GM10266 (cell line): ENCODE measurements around the gene EIF4G3.

Experiments used
- DNase-seq: peaks from one replicate; pipeline ENCODE4 v3.0.0; 2012; ENCODE audit errors: extremely low spot score
- TF ChIP-seq, protein P1 (sequence below): IDR thresholded peaks from 2 replicates; pipeline ENCODE4 v1.5.1; 2012; ENCODE audit warnings: mild to moderate bottlenecking, low read depth; ENCODE audit not compliant: control insufficient read depth, insufficient read depth; ENCODE audit errors: missing control alignments

The EIF4G3 gene

DNA sequence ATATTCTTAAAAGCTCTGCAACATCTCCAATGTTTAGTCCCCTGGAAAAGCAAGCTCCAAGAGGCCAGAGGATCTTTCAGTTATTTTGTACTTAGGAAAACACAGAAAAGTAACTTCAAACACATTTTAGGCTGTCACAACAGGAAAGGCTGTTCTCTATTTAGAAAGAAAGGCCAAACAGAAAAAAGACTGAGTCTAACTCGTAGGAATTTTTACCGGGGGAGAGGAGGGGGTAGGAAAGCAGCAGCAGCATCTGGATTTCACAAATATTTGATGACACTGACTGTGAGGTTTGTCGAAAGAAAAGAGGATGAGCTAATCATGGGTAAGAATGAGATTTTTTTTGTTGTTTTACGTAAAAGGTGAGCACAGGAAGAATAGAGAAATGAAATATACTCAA, 107.1 kb downstream of the EIF4G3 start:
- TF ChIP-seq, protein P1, sequence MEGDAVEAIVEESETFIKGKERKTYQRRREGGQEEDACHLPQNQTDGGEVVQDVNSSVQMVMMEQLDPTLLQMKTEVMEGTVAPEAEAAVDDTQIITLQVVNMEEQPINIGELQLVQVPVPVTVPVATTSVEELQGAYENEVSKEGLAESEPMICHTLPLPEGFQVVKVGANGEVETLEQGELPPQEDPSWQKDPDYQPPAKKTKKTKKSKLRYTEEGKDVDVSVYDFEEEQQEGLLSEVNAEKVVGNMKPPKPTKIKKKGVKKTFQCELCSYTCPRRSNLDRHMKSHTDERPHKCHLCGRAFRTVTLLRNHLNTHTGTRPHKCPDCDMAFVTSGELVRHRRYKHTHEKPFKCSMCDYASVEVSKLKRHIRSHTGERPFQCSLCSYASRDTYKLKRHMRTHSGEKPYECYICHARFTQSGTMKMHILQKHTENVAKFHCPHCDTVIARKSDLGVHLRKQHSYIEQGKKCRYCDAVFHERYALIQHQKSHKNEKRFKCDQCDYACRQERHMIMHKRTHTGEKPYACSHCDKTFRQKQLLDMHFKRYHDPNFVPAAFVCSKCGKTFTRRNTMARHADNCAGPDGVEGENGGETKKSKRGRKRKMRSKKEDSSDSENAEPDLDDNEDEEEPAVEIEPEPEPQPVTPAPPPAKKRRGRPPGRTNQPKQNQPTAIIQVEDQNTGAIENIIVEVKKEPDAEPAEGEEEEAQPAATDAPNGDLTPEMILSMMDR: no peak
- DNase-seq: no peak

DNA sequence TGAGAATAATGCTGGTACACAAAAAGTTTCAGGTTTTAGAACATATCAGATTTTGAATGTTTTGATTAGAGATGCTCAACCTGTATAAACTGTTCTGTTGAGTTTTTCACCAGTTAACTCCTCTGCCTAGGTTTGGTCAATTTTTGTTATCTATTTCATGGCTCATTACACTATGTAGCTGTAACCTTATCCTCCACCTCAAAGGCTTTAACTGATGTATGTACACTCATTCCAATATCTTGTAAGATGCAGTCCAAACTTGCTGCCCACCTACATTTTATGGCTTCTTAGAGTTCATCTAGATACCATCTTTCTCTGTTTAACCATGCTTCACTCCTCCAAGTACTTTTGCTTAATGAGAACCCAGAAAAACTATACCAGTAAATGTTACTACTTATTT, 107.8 kb downstream of the EIF4G3 start:
- TF ChIP-seq, protein P1: no peak
- no peak for DNase-seq

DNA sequence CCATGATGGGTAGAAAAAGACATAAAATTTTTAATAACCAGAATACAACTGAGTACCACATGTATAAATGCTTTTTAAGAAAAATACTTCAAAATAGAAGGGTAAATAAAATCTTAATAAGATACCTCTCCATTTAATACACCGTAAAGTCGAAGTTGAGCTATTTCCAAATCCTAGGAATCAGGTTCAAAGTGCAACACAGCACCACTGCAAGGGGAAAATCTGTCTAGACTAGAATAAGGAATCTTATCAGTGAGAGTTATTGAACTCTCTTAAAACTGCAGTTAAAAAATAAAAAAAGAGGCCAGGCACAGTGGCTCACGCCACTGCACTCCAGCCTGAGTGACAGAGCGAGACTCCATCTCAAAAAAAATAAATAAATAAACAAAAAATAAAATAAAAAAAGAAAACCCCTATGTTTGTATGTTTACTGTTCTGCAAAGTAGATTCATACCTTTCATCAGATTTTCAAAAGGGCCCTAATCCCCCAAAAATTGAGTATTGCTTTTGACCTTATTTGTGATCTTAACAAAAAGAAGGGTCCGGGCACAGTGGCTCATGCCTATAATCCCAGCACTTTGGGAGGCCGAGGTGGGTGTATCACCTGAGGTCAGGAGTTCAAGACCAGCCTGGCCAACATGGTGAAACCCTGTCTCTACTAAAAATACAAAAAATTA, 109.0 kb downstream of the EIF4G3 start:
- no peak for DNase-seq
- TF ChIP-seq, protein P1: no peak

DNA sequence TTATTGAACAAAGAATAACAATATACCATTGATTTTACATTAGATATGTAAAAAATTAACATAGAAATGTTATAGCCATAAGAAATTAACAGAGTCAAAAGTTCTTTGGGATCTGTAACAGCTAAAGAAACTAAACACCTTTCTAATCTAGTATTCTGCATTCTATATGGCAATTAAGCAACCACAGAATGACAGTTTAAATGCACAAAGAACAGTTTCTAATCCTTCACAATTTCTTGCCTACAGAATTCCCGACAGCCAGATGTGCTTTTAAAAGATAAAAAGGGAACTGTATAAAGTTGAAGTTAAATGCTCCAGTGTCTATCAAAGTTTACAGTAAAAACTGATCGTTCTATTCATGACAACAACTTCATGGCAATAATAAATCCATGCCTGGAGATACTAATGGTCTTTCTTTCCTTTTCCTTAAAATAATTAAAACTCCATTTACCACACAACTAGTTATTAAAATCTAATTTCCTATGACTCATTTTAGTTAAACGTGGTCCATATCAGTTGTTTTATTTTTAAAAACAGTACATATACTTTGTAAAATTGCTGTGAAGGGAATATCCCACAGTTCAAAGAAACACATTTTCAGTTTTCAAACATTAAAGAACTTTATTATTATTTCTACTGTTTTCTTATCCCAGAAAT, 110.2 kb downstream of the EIF4G3 start:
- DNase-seq: no peak
- TF ChIP-seq, protein P1: no peak

DNA sequence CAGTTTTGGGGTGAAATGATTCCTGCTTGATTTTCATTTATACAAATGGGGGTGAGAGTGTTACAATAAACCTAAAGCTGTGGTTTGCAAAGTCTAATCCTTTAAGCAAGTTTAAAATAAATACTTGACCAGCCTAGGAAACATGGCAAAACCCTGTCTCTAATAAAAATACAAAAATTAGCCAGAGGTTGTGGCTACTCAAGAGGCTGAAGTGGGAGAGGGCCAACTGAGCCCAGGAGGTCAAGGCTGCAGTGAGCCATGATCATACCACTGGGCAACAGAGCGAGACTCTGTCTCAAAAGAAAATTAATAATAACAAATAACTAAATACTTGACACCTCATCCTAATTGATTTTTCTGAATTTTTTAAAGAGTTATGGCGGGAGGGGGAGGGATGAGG, 110.8 kb downstream of the EIF4G3 start:
- no peak for DNase-seq
- TF ChIP-seq, protein P1: no peak

DNA sequence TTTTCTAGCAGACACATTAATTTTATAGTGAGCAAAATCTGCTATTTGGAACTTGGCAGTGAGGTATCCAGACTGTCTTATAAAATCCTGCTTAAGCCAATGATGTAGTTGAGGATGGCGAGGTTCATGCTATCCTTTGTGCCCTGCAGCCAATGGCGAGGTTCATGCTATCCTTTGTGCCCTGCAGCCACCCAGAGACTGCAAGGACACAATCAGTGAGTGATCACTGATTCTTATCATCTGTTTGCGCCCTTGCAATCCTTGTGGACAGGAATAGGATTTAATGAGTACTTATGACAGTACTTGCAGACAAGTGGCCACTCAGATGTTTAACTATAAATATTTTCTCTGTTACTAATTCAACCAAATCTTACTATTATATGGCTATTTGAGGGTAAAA, 112.6 kb downstream of the EIF4G3 start:
- TF ChIP-seq, protein P1: no peak
- no peak for DNase-seq

DNA sequence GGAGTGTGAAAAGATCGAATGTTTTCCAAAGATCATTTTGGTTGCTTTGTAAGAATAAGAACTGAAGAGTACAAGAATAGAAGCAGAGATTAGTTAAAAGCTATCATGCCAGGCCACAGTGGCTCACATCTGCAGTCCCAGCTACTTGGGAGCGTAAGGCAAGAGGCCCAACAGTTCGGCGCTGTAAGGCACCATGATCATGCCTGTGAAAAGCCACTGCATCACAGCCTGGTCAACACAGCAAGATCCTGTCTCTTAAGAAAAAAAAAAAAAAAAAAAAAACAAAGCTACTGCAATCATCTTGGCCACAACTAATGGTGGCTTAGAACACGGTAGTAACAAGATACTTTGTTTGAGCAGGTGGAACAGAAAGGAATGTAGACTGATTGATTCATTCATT, 116.2 kb downstream of the EIF4G3 start:
- TF ChIP-seq, protein P1: no peak
- DNase-seq: no peak
